Endodermal cell (in vitro differentiated cells): ENCODE data around the gene STX19. TPM values are rescaled to one million over a fixed set of nuclear protein-coding genes. Genes with fewer than 3 reads are reported as not detected.
A peak's percentile ranks its signal among the peaks of the same experiment; 100 is the strongest.

ENCODE experiments used
- DNase-seq: peaks from one replicate; pipeline ENCODE4 v3.0.0-alpha.2; 2017
- H3K27ac ChIP-seq: 2 replicates; pipeline ENCODE4 v1.5.1; 2013; ENCODE audit warnings: mild to moderate bottlenecking, low read depth, low read length, moderate library complexity
- H3K27me3 ChIP-seq: 2 replicates; pipeline ENCODE4 v1.6.1; 2013; ENCODE audit warnings: mild to moderate bottlenecking, low read length, moderate library complexity; ENCODE audit not compliant: insufficient read depth, control insufficient read depth, poor library complexity, severe bottlenecking
- H3K36me3 ChIP-seq: 2 replicates; pipeline ENCODE4 v1.7.0; 2013; ENCODE audit warnings: mild to moderate bottlenecking, low read length, moderate library complexity; ENCODE audit not compliant: control insufficient read depth, insufficient read depth
- H3K4me1 ChIP-seq: one replicate; pipeline ENCODE4 v1.7.0; 2013; ENCODE audit warnings: low read length; ENCODE audit not compliant: control insufficient read depth, insufficient read depth
- H3K4me3 ChIP-seq: 2 replicates; pipeline ENCODE4 v1.5.1; 2013; ENCODE audit warnings: mild to moderate bottlenecking, low read length, moderate library complexity
- H3K9ac ChIP-seq: 2 replicates; pipeline ENCODE4 v1.6.1; 2013; ENCODE audit warnings: mild to moderate bottlenecking, low read length, moderate library complexity; ENCODE audit not compliant: poor library complexity, severe bottlenecking; ENCODE audit errors: extremely low read depth
- H3K9me3 ChIP-seq: 2 replicates; pipeline ENCODE4 v1.6.1; 2013; ENCODE audit warnings: mild to moderate bottlenecking, low read length, moderate library complexity; ENCODE audit not compliant: control insufficient read depth
- H3K27ac Mint-ChIP-seq: 2 replicates; pipeline ENCODE4 v1.8.0; 2020; ENCODE audit warnings: mixed read lengths
- H3K27me3 Mint-ChIP-seq: 2 replicates; pipeline ENCODE4 v1.8.0; 2021; ENCODE audit warnings: mild to moderate bottlenecking, mixed read lengths; ENCODE audit not compliant: insufficient read depth
- H3K36me3 Mint-ChIP-seq: 2 replicates; pipeline ENCODE4 v1.8.0; 2020; ENCODE audit warnings: low read depth, mixed read lengths
- H3K4me1 Mint-ChIP-seq: 2 replicates; pipeline ENCODE4 v1.8.0; 2020; ENCODE audit warnings: mixed read lengths
- H3K4me3 Mint-ChIP-seq: 2 replicates; pipeline ENCODE4 v1.8.0; 2020; ENCODE audit warnings: mild to moderate bottlenecking, moderate library complexity, mixed read lengths
- H3K9me3 Mint-ChIP-seq: 2 replicates; pipeline ENCODE4 v1.8.0; 2020; ENCODE audit warnings: mild to moderate bottlenecking, mixed read lengths
- WGBS, 2 experiments: methylation state at CpG; one replicate each; pipeline versions ENCODE4 v1.1.5 to v1.1.7; 2013; ENCODE audit warnings: missing lambda C conversion rate in 2 of 2, mixed read lengths in 1 of 2; ENCODE audit not compliant: insufficient coverage in 1 of 2, insufficient read length in 1 of 2; 5-methylcytosine and 5-hydroxymethylcytosine counted together
- total RNA-seq, 2 donors: library from RNA; stranded (reverse); fragmentation: NEBNext Ultra II Directional in 1 of 2; extraction: Animal tissue kit (Norgen Biotek cat#: 25700) in 1 of 2; gene quantifications; 2 replicates in 1 of 2; 3 replicates in 1 of 2; pipeline ENCODE4 v1.2.1, GENCODE V29; 2021
- TF ChIP-seq, protein P1 (sequence below): fragments of 200-600 bp; sonication (generic); conservative IDR thresholded peaks from 2 replicates; pipeline ENCODE4 v1.5.0; 2021; ENCODE audit warnings: antibody characterized with exemption, mild to moderate bottlenecking

STX19 gene
- total RNA-seq, 2 donors from 2014 or later = not detected

DNA sequence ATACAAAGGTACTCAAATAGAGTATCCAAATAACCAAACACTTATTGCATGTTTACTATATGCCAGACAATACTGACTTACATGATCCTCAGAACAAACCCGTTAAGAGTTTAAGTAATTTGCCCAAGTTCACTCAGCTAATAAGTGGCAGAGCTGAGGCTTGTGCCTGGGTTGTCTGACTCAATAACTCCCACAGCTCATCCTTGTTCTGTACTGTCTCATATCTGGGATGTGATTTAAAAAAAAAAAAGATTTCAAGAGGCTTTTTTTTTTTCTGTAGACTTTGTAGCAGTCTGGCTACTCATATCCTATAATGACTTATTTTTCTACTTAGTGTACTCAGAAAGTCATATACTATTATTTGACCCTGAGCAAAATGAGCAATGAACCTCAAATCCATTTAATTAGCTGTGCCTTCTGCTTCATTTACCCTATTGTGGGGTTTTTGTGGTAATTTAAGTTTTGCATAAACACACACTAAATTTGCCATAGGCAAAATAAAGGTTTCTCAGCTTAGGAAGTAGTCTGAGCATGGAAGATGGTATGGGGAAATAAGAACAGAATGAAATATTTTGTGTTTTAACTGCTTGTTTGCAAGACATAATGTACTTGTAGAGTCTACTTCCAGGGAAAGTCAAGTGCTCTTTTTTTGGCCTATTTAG, 37.6 kb upstream of the STX19 start:
- TF ChIP-seq, protein P1, sequence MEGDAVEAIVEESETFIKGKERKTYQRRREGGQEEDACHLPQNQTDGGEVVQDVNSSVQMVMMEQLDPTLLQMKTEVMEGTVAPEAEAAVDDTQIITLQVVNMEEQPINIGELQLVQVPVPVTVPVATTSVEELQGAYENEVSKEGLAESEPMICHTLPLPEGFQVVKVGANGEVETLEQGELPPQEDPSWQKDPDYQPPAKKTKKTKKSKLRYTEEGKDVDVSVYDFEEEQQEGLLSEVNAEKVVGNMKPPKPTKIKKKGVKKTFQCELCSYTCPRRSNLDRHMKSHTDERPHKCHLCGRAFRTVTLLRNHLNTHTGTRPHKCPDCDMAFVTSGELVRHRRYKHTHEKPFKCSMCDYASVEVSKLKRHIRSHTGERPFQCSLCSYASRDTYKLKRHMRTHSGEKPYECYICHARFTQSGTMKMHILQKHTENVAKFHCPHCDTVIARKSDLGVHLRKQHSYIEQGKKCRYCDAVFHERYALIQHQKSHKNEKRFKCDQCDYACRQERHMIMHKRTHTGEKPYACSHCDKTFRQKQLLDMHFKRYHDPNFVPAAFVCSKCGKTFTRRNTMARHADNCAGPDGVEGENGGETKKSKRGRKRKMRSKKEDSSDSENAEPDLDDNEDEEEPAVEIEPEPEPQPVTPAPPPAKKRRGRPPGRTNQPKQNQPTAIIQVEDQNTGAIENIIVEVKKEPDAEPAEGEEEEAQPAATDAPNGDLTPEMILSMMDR = no peak
- peaks cover 24% of the 10 kb centered on the region for H3K36me3 ChIP-seq
- H3K9me3 ChIP-seq = peaks cover 22% of the 10 kb centered on the region
- H3K27me3 ChIP-seq = no peaks in the 10 kb centered on the region
- H3K9ac ChIP-seq = no peak overlapping the region
- H3K9me3 Mint-ChIP-seq = peaks cover 15% of the 10 kb centered on the region
- H3K27ac Mint-ChIP-seq = peak overlapping the region; percentile 85
- H3K4me3 Mint-ChIP-seq = peak overlapping the region; percentile 33
- H3K36me3 Mint-ChIP-seq = peaks cover 25% of the 10 kb centered on the region
- peak overlapping the region; percentile 70 for H3K4me3 ChIP-seq
- H3K27ac ChIP-seq = no peak overlapping the region
- peaks cover 4% of the 10 kb centered on the region for H3K4me1 ChIP-seq
- 92 to 100% methylated on average over 1 of the region's 1 CpG for WGBS, 2 experiments
- no peaks in the 10 kb centered on the region for H3K27me3 Mint-ChIP-seq
- DNase-seq = no peak
- H3K4me1 Mint-ChIP-seq = peaks cover 28% of the 10 kb centered on the region

DNA sequence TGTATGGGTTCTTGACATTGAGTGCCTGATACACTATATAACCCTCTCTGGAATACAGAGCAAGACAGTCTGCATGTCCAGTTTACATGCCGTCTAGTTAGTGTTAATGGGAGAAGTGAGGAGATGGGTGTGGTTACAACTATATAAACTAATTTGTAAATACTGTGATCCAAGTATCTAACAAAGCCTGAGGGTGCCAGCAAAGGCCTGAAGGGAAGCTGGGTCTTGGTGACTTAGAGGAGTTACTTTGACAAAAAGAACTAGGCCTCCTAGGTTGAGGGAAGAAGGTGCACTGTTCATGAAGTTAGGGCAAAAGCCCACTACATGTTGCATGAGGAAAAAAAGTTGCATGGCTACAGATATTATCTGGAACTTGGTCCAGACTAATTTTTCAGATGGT, 36.7 kb upstream of the STX19 start:
- Histone ChIP-seq H3K9me3 (peaks cover 22% of the 10 kb centered on the region), H3K27me3 (no peaks in the 10 kb centered on the region), H3K4me1 (peaks cover 4% of the 10 kb centered on the region), H3K9ac (no peak overlapping the region), H3K4me3 (peak overlapping the region; percentile 70), H3K36me3 (peaks cover 30% of the 10 kb centered on the region), H3K27ac (no peak overlapping the region)
- DNase-seq = no peak
- TF ChIP-seq, protein P1 = no peak
- WGBS, 2 experiments = no CpG with 5 or more reads among the region's 1 CpG
- Mint-ChIP-seq H3K27ac (peak overlapping the region; percentile 29), H3K4me1 (peaks cover 28% of the 10 kb centered on the region), H3K9me3 (peaks cover 15% of the 10 kb centered on the region), H3K4me3 (peak overlapping the region; percentile 9), H3K27me3 (no peaks in the 10 kb centered on the region), H3K36me3 (peaks cover 30% of the 10 kb centered on the region)

DNA sequence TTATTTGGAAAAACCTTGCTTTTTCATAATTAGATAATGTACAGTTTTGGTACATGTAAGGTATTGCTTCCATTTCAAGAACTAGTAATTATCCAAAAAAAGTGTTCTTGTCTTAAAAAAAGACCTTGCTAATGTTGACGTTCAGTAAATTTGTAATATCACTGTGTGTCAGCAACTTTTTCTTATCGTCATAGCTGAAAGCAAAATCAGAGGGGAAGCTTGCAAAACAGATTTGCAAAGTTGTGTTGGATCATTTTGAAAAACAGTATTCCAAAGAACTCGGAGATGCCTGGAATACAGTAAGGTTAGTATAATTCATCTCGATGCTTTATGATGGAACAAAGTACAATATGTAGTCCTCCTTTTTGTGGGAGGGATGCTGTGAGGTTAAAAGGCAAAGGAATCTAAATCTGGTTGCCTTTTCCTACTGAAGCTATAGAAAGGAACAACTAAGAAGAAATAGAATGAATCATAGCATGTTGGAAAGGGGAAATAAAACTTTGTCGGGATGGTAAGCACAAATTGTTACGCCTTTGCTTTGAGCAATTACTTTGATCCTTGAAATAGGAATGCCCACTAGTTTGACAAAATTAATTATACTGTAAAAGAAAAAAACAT, 36.0 kb upstream of the STX19 start:
- H3K27ac ChIP-seq = no peak overlapping the region
- peak overlapping the region; percentile 87 for H3K4me3 Mint-ChIP-seq
- TF ChIP-seq, protein P1 = no peak
- H3K9me3 ChIP-seq = peaks cover 22% of the 10 kb centered on the region
- H3K36me3 ChIP-seq = peaks cover 30% of the 10 kb centered on the region
- no peaks in the 10 kb centered on the region for H3K27me3 ChIP-seq
- peak overlapping the region; percentile 95 for H3K4me3 ChIP-seq
- peaks cover 4% of the 10 kb centered on the region for H3K4me1 ChIP-seq
- WGBS, 2 experiments = 94 to 96% methylated on average over 4 to 6 of the region's 6 CpGs
- H3K27me3 Mint-ChIP-seq = no peaks in the 10 kb centered on the region
- H3K9ac ChIP-seq = no peak overlapping the region
- peaks cover 15% of the 10 kb centered on the region for H3K9me3 Mint-ChIP-seq
- H3K27ac Mint-ChIP-seq = no peak overlapping the region
- peaks cover 27% of the 10 kb centered on the region for H3K4me1 Mint-ChIP-seq
- no peak for DNase-seq
- peaks cover 31% of the 10 kb centered on the region for H3K36me3 Mint-ChIP-seq
